NCI-H69 (cell line): ENCODE results near the gene CARF.
"Not testable (repeated sequence)": the region's sequence is repeated elsewhere in the genome, so short reads cannot be mapped to it uniquely, and the experiment has no call there.

ENCODE experiments used
- DNase-seq: peaks from one replicate; lab custom pipeline; 2025; lab: John Stamatoyannopoulos, UW

Gene CARF

GRCh38 chr2:202938960-202939359 lies 26.9 kb downstream of the CARF start:
- DNase-seq: no peak

- no peak for DNase-seq
Observed at GRCh38 chr2:202941771-202942170, 29.7 kb downstream of the CARF start.

- DNase-seq: no peak
Observed at GRCh38 chr2:202944408-202944807, 32.3 kb downstream of the CARF start.

- DNase-seq: no peak
Observed at GRCh38 chr2:202944816-202945215, 32.7 kb downstream of the CARF start.

GRCh38 chr2:202945497-202945896 lies 33.4 kb downstream of the CARF start:
- DNase-seq: no peak

- DNase-seq: not testable (repeated sequence)
Observed at GRCh38 chr2:202949333-202949732, 37.3 kb downstream of the CARF start.

- DNase-seq: no peak
Observed at GRCh38 chr2:202950592-202950991, 38.5 kb downstream of the CARF start.

GRCh38 chr2:202960524-202960923 lies 48.4 kb downstream of the CARF start:
- no peak for DNase-seq

GRCh38 chr2:202963712-202964111 lies 51.6 kb downstream of the CARF start:
- DNase-seq: no peak

- peak; percentile 42 for DNase-seq
Observed at GRCh38 chr2:202965810-202966460, 53.9 kb downstream of the CARF start.

- not testable (repeated sequence) for DNase-seq
Observed at GRCh38 chr2:202969404-202969803, 57.3 kb downstream of the CARF start.

- DNase-seq: no peak
Observed at GRCh38 chr2:202976809-202977208, 64.7 kb downstream of the CARF start.

GRCh38 chr2:202982779-202983491 lies 70.9 kb downstream of the CARF start:
- no peak for DNase-seq

GRCh38 chr2:202989749-202990148 lies 77.7 kb downstream of the CARF start:
- DNase-seq: no peak

GRCh38 chr2:202990501-202990900 lies 78.4 kb downstream of the CARF start:
- no peak for DNase-seq

GRCh38 chr2:202997113-202997512 lies 85.0 kb downstream of the CARF start:
- DNase-seq: not testable (repeated sequence)

GRCh38 chr2:203002054-203002821 lies 90.2 kb downstream of the CARF start:
- DNase-seq: no peak

GRCh38 chr2:203003716-203004115 lies 91.6 kb downstream of the CARF start:
- no peak for DNase-seq

- peak; percentile 95 for DNase-seq
Observed at GRCh38 chr2:203014456-203015199, 102.6 kb downstream of the CARF start, which contains the start of gene NBEAL1. NBEAL1 (plus strand) TSS chr2:203014875; CDS start chr2:203016385, 1,510 bp downstream.

GRCh38 chr2:203016716-203017115 lies 104.6 kb downstream of the CARF start:
- no peak for DNase-seq

- DNase-seq: no peak
Observed at GRCh38 chr2:203018181-203018580, 106.1 kb downstream of the CARF start.

GRCh38 chr2:203019142-203019541 lies 107.1 kb downstream of the CARF start:
- DNase-seq: no peak
